GM19438 (cell line): ENCODE data around the gene RIT2.

ENCODE experiments used
- ATAC-seq: cut with Tn5 transposase; IDR thresholded peaks from one replicate; pipeline ENCODE4 v1.9.1; 2021; ENCODE audit warnings: low read depth; ENCODE audit not compliant: unreplicated experiment

Gene RIT2

DNA sequence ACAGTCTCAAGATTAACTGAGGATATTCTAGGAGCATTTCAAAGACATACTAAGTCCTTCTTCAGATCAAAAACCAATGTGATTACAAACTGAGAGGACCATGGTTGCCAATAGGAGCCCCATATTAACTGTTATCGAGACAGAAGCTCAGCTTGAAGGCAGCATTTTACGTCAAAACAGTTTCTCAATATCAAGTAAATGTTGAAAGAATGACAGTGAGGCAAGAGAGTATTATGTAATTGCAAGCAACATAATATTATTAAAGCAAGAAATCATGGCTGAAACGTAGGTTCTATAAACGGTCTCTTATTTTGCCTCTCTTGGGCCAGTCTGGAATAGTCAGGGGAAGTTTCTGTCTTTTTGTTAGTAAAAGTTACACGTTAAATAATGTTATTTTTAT, 22.9 kb downstream of the RIT2 start:
- ATAC-seq, result no peak

DNA sequence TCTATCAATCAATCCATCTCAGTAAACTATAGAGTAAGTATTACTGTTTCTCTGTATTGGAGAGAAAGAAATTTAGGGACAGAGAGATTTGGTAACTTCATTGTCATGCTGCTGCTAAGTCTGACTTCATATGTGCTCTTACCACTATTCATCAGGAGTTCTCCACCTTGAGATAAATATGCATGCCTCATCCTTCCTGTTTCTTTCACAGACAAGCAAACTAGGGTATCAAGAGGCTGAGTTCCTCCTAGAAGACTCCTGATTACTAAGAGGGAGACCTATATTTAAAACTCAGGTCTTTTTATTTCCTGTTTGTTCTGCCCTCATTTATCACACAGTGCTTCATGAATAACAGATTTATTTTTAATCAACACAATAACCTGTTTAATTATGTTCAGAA, 34.1 kb downstream of the RIT2 start:
- ATAC-seq, result no peak

DNA sequence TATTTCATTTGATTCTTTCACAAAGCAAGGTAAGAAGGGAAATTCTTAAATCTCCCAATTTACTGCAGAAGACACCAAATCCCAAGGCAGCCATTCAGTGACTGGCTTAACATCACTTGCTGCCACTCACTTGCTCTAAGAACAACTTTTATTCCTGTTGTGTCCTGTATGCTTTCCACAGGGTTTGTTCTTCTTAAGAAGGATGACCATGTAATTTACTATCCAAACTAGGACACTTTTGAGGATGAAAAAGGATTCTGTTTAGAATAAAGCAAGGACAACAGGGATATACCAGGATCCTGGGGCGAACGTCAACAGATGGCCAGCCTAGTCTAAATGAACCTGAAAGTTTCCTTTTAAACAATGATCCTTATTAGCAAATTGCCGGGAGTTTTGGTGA, 34.8 kb downstream of the RIT2 start:
- no peak for ATAC-seq

DNA sequence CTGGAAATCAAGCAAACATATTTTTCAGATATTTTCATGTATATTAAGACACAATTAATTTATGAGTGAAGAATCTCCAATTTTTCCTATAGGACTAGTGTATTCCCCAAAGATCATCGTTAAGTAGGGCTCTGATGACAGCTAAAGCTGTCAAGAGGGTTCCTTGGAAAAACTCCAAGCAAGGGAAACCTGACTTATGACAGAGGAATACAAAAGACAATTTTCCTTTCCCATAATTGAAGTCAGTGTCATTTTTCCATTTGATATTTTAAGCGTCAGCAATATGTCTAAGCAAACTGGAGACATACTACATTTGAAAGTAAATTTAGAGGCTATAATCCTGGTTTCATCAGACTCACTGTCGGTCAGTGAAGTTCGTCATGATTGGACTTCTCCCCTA, 36.1 kb downstream of the RIT2 start:
- ATAC-seq, result no peak

DNA sequence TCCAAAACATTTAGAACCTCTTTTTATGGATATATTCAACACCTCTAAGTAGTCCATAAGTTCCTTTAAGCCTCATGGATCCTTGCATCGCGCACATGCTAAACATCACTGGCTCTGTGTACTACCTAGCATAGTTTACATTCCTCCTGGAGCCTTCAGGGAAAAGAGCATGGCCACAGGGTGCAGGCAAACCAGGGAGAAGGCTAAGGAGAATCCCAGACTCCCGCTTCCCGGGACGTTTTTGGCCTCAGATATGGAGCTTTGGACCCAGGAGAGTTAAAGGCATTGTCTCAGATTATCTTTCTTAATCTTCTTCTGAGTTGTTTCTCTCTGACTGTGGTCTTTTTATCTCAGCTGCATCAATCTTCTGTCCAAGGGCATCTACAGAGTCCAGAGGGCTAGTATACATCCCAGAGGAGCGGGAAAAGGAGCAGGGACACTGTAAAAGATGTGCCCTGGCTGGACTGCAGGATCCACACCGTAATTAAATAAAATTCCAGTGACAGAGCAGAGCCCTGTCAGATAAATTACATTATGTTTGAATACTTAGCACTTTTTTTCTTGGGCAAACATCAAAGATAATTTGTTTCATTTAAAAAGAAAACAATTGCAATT, 36.9 kb downstream of the RIT2 start:
- no peak for ATAC-seq

DNA sequence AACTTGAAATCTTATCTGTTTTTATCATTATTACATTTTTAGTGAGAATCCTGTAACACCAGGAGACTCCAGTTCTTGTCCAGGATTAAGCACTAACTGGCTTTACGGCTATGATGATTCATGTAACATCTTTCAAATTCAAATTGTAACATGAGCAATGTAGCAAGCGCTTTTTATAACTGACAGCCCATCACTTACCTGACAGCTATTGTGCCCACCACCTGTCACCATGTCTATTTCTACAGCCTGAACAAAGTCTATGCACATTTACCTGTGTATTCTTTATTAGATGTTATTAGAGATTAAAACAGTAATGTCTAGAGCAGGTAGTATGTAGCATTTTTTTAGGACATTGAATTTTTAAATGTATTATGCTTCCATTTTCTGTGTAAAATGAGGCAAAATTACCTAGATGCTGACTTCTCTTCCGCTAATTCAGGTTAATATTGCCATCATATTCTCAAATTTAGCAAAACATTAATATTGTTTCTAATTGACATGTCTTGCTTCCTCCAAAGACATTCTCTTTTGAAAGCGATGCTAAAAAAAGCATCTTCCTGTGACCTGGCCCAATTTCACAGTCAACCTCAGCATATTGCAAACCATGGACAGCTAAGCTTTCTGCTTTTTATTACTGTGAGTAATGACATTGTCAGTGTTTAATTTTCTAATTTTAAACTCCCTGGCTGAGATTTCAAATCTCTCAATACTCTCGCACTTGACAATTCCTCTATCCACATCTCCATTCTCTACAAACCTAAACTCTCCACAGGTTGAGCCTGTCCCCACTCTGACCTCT, 37.8 kb downstream of the RIT2 start:
- ATAC-seq, result no peak

DNA sequence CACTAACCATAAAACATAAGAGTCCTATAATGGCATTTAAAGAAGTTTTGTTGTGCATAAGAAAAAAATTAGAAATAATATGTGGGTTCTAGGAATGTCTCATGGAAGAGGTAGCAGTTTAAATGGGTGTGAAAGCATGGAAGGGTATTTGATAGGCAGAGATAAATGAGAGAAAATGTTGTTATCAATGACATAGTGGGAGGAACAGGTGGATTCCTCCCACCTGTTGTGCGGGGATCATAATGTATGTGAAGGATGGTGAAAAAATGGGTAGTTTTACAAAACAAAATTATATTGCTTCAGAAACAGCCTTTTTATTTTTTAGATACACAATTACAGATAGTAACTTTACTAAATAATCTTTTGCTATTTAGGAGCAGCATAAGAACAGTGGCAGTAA, 41.7 kb downstream of the RIT2 start:
- no peak for ATAC-seq

DNA sequence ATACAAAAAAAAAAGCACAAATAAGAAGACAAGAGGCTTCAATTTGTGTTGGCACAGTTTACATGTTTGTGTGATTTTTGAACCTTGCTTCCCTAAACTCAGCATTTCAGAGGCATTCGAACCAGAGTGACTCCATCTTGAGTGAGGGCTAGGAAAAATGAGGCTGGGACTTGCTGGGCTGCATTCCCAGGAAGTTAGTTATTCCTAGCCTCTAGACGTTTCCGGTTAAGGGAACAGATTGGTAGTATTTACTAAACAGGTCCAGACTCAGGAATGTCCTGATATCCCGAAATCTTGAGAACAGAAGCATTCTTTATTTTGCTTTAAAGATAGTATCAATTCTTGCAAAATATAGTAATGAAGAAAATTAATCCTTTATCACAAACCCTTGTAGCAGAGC, 46.7 kb downstream of the RIT2 start:
- ATAC-seq, result no peak

DNA sequence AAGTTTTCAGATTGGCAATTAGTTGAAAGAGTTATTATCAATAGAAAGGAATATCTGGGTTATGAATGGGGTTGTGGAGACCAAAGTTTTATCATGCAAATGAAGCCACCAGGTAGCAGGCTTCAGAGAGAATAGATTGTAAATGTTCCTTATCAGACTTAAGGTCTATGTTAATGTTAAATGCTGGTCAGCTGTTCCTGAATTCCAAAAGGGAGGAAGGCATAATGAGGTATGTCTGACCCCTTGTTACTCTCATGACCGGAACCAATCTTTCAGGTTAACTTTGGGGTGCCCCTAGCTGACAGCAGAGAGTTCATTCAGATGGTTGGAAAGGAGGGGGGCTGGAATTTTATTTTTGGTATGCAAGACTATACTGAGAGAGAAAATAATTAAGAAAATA, 47.9 kb downstream of the RIT2 start:
- ATAC-seq, result no peak

DNA sequence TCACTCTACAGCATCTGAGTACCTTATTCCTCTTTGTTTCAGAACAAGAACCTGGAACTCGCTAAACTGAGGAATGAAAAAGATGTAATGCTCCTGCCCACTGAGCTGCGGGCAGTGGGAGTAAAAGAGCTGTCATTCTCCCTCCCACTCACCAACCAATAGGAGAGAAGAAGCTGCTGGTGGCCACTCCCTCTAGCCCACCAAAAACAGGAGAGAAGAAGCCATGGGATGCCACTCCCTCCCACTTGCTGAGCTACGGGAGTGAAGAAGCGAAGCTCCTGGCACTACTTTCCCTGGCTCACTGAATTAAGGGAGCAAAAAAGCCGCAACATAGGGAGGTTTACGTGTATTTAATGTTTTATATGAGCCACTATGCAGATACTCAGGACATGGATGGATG, 53.7 kb downstream of the RIT2 start:
- ATAC-seq, result no peak

DNA sequence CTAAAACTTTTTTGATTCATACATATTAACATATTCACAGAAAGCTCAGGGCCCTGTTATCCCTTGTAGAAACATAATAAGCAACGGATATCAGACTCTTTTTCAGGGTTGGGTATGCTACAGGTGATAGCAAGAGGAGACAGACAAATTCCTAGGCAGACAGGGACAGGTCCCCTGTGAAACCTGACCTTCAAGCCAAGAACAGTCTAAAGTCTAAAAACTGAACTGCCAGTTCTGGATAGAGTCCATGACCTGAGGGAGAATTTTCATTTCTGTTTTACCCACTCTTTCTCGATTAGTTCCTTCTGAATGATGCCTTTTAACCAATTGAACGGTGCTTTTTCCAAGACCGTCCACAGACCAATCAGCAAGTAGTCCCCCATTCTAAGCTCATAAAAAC, 54.2 kb downstream of the RIT2 start:
- ATAC-seq, result no peak

DNA sequence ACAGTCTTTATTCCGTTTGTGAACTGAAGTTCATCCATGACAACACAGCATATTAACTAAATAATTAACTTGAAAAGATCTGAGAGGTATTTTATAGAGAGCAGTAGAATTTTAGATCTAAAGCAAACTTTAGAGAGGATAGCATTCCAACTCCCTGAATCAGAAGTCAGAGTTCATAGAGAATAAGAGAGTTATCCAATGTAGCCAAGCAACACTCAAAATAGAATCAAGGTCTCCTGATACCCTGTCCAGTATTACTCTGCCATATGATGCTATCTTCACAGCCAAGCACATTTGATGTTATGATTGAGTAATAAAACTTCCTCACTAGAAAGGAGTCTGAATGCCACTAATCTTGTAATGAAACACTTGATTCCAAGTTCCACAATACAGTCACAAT, 55.5 kb downstream of the RIT2 start:
- no peak for ATAC-seq

DNA sequence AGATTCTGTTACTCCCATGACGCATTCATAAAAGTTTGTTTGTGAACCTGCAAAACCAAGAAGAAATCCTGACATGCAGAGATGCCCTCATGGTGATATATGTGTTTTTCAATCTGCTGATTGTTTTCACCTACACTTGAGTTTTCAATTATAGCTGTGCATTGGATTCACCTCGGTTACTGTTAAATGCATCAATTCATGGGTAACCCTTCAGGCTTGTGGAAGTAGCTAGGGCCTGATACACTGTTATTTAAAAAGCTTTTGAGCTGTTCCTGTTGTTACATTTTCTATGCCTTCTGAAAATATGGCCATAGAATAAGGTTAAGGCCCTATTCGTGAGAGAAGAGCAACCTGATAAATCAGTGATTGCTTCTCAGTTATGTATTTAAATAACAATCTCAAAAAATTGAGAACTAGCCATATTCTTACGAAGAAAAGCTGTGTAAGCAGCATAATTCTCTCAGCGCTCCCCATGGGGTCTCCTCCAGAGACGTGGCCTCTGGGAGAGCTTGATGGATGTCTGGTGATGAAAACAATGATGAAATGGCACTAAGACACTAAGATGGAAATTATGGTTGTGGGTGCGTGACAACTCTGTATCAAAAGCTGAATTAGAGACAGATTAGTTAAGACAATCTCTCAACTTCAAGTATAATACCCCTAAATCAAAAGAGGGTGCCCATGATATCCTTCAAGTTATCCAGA, 60.5 kb downstream of the RIT2 start:
- no peak for ATAC-seq

DNA sequence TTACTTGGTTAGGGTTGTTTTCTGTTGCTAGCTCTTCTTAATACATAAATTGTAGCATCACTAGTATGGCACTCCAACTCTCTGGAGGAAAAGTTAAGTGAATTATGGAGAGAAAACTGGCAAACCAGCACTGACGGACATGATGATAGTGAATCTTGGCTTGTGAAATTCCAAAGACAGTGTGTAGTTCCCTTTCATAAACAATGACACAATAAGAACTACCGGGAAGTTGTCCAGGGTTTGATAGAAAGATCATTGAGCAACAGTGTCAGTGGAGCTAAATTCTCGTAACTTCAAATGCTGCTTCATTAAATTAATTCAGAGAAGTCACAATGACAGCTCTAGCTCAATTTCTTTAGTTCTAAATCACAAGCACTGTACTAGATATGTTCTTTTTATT, 66.5 kb downstream of the RIT2 start:
- ATAC-seq, result no peak

DNA sequence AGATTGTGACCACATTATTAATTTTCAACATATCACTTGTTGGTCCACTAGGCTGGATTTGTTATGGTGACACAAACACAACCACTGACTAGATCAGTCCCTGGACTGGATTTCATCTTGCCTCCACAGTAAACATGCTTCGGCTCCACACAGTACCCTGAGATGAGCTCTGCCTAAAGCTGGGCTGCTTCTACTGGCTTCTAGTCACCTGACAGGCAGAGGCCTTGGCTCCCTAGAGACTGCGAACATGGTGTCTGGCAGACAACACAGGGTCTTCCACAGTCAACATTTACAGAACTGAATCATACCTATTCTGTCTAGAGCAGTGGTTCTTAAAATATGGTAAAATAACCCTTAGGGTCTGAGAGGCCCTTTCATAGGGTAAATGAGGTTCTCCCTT, 69.2 kb downstream of the RIT2 start:
- no peak for ATAC-seq

DNA sequence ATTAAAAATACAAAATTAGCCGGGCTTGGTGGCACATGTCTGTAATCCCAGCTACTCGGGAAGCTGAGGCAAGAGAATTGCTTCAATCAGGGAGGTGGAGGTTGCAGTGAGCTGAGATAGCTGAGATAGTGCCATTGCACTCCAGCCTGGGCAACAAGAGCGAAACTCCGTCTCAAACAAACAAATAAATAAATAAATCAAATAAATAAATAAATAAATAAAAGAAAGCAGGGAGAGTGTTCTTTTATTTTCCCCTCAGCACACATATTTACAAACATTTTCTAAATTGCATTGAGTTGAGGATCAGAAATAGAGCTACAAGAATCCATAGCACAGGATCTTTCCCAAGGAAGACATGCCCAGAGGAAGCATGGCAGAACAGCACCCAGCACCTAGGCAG, 71.9 kb downstream of the RIT2 start:
- no peak for ATAC-seq

DNA sequence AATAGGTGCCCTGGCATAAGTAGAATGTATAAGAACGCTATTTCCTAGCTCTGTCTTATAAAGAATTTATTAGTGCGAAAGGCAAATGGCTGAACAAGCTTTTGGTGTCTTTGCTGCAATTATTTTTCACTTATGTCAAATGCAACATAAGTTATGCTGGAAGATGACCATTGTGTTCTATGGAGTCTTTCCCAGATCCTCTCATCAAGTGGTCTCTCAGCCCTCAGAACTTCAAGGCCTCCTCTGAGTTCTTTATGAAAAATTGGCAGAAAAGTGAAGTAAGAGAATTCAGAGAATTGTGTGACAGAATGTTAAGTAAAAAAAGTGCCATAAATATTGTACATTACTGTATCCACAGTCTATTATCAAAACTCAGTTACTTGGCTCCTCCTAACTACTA, 75.2 kb downstream of the RIT2 start:
- ATAC-seq, result no peak

DNA sequence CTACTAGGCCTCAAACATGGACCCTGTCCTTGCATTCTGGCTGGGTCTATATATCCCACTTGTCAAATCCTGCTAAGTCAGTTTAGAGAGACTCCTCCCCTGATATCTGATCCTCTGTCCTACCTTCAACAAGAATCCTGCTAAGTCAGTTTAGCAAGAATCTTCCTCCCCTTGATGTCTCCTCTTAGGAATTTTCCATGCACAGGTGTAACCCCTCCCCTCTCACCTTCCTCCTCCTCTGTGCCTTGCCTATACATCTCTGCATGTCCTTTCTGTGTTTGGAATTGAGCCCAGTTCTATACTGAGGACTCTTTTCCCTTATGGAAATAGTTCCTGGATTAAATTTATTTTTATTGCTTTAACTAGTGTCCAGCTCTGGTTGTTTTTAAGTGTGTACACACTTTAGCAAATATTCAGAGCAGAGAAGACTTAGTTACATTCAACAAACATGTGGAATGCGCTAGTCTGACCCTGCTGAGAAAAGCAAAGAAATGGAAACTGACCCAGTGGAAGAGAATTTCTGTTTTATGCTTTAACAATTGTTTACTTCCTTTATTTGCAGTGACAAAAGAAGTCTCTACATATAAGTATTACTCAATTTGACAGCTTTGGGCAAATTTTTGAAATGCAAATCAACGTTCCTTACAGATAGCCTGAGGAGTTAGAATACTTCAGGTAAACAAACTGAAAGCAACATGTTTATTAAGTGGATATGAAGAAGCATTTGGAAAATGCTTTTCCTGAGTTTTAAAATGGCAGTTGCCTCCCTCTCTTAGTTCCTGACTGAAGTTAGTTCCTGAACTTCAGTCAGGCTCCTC, 80.6 kb downstream of the RIT2 start:
- no peak for ATAC-seq

DNA sequence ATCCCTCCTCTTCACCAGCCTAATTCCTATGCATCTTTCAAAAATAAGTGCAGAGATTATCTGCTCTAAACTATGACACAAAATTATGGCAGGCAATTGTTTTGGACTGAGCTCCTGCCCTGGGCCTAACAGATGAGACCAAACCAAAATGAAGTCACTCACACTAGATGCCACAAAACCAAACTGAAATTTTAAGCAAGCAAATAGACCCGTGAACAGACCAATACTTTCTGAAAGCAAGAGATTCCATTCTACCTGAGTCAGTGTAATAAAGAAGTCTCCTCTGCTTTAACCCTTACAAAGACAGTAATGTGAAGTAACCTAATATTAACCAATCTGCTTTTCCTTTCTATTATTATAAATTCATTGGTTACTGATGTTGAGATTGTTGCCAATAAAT, 84.3 kb downstream of the RIT2 start:
- ATAC-seq, result no peak

DNA sequence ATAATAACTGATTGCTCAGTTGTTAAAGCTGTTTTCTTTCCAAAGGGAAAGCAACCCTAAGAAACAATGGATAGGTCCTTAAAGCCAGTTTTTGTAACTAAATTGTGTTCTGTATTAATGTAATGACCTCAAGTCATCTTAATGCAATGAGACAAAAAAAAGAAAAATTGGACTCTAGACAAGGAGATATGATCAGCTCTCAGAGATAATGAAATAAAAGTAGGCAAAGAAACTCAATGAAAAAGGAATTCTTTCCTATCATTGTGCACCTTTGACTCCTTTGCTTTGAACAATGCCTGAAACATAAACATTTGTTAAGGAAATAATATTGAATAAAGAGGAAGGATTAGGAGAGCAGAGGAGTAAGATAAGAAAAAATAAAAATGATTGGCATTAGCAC, 86.1 kb downstream of the RIT2 start:
- no peak for ATAC-seq

DNA sequence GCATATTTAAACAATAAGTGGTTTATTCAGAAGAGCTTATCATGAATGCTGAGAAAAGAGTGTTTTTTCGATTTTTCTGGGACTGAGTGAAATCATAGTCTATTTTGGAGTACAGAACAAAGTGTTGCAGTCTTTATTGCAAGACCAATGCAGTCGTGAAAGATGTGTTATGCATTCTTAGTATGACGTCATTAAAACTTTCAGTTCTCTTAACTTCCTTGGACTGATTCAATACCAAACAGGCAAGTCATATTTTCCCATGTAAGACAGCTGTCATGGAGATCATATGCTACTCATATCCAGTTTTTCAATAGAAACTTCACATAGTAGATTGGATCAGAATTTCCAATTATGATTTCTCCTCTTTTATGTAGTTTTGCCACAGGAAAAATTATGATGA, 92.6 kb downstream of the RIT2 start:
- no peak for ATAC-seq
